Measurements from ENCODE around the gene FOXN3. TPM values are rescaled to one million over a fixed set of nuclear protein-coding genes. Genes with fewer than 3 reads are reported as not detected.

The FOXN3 gene
- total RNA-seq, 1 donor from 2014 or later = 41.4 TPM

- Mint-ChIP-seq H3K4me1 (no peaks in the 10 kb centered on the region), H3K27me3 (ENCODE audit: low read depth) (no peaks in the 10 kb centered on the region), H3K9me3 (peaks cover 9% of the 10 kb centered on the region)
These were observed 104.1 kb downstream of the FOXN3 start for GRCh38 chr14:89312932-89313331.

GRCh38 chr14:89310211-89310610, 106.8 kb downstream of the FOXN3 start:
- H3K27me3 Mint-ChIP-seq (ENCODE audit: low read depth) = no peaks in the 10 kb centered on the region
- no peak for TF ChIP-seq CTCF (conservative IDR thresholded peaks at IDR 0.05)
- peak overlapping the region; percentile 67 for H3K27ac Mint-ChIP-seq (ENCODE audit: unreplicated experiment)
- H3K4me1 Mint-ChIP-seq = peaks cover 15% of the 10 kb centered on the region
- peaks cover 9% of the 10 kb centered on the region for H3K9me3 Mint-ChIP-seq
- no peak for DNase-seq (ENCODE audit: low read depth, low spot score)
- peaks cover 15% of the 10 kb centered on the region for H3K36me3 Mint-ChIP-seq (ENCODE audit: low read depth)
- no peak overlapping the region for H3K4me3 Mint-ChIP-seq

More at GRCh38 chr14:89312932-89313331, 104.1 kb downstream of the FOXN3 start:
- Mint-ChIP-seq H3K4me3 (no peak overlapping the region), H3K36me3 (ENCODE audit: low read depth) (peaks cover 16% of the 10 kb centered on the region), H3K27ac (ENCODE audit: unreplicated experiment) (no peak overlapping the region)
- no peak for DNase-seq (ENCODE audit: low read depth, low spot score)
- TF ChIP-seq CTCF (conservative IDR thresholded peaks at IDR 0.05) = no peak

- no peak for TF ChIP-seq CTCF (conservative IDR thresholded peaks at IDR 0.05)
- Mint-ChIP-seq H3K4me1 (peaks cover 20% of the 10 kb centered on the region), H3K4me3 (no peak overlapping the region), H3K27ac (ENCODE audit: unreplicated experiment) (peak overlapping the region; percentile 67), H3K27me3 (ENCODE audit: low read depth) (no peaks in the 10 kb centered on the region), H3K36me3 (ENCODE audit: low read depth) (peaks cover 10% of the 10 kb centered on the region), H3K9me3 (peaks cover 7% of the 10 kb centered on the region)
- DNase-seq (ENCODE audit: low read depth, low spot score) = no peak
These were observed 107.3 kb downstream of the FOXN3 start for GRCh38 chr14:89309670-89310177.

GRCh38 chr14:89308232-89308959, 108.6 kb downstream of the FOXN3 start:
- no peak for TF ChIP-seq CTCF (conservative IDR thresholded peaks at IDR 0.05)
- no peak for DNase-seq (ENCODE audit: low read depth, low spot score)
- H3K36me3 Mint-ChIP-seq (ENCODE audit: low read depth) = peaks cover 4% of the 10 kb centered on the region
- H3K27me3 Mint-ChIP-seq (ENCODE audit: low read depth) = no peaks in the 10 kb centered on the region
- H3K27ac Mint-ChIP-seq (ENCODE audit: unreplicated experiment) = peak overlapping the region; percentile 48
- no peak overlapping the region for H3K4me3 Mint-ChIP-seq
- peaks cover 34% of the 10 kb centered on the region for H3K4me1 Mint-ChIP-seq
- H3K9me3 Mint-ChIP-seq = no peaks in the 10 kb centered on the region

- no peak overlapping the region for H3K27ac Mint-ChIP-seq (ENCODE audit: unreplicated experiment)
- H3K36me3 Mint-ChIP-seq (ENCODE audit: low read depth) = peaks cover 4% of the 10 kb centered on the region
- no peak for TF ChIP-seq CTCF (conservative IDR thresholded peaks at IDR 0.05)
- H3K9me3 Mint-ChIP-seq = no peaks in the 10 kb centered on the region
- no peak overlapping the region for H3K4me3 Mint-ChIP-seq
- no peaks in the 10 kb centered on the region for H3K27me3 Mint-ChIP-seq (ENCODE audit: low read depth)
- no peak for DNase-seq (ENCODE audit: low read depth, low spot score)
- peaks cover 43% of the 10 kb centered on the region for H3K4me1 Mint-ChIP-seq
These were observed 109.6 kb downstream of the FOXN3 start for GRCh38 chr14:89307409-89307808.

Measured in neural crest cell (in vitro differentiated cells).